A549 (cell line): ENCODE results near the gene DGKE.

ENCODE experiments used
- CBX2 ChIP-seq: fragments of 200-600 bp; sonication (generic); IDR thresholded peaks from 2 replicates; pipeline ENCODE4 v1.6.1; 2016; ENCODE audit warnings: low read depth, mild to moderate bottlenecking, borderline replicate concordance
- CTCF ChIP-seq: fragments of >200 bp; sonication (Bioruptor Twin); formaldehyde crosslinking; IDR thresholded peaks from 3 replicates; pipeline ENCODE4 v1.5.1; 2016
- EHF ChIP-seq: fragments of 250-450 bp; sonication (Bioruptor Pico); IDR thresholded peaks from 2 replicates; pipeline ENCODE4 v1.5.0; 2020; ENCODE audit warnings: mild to moderate bottlenecking
- EP300 ChIP-seq, 2 experiments: fragments of >200 bp; sonication (Bioruptor Twin); formaldehyde crosslinking; IDR thresholded peaks; 2 replicates in 1 of 2; 3 replicates in 1 of 2; pipeline ENCODE4 v1.6.1; 2016 to 2017
- HOXA7 ChIP-seq: fragments of 250-450 bp; sonication (Bioruptor Pico); IDR thresholded peaks from 2 replicates; pipeline ENCODE4 v1.5.0; 2020; ENCODE audit warnings: mild to moderate bottlenecking, moderate library complexity
- KDM1A ChIP-seq: fragments of 200-600 bp; sonication (generic); IDR thresholded peaks from 2 replicates; pipeline ENCODE4 v1.6.1; 2016; ENCODE audit warnings: low read depth, mild to moderate bottlenecking
- MAFK ChIP-seq: fragments of 450-650 bp; IDR thresholded peaks from 2 replicates; pipeline ENCODE4 v1.6.1; 2014; ENCODE audit not compliant: partially characterized antibody
- POLR2A ChIP-seq: IDR thresholded peaks from 2 replicates; pipeline ENCODE4 v1.6.1; 2012; ENCODE audit warnings: mild to moderate bottlenecking, low read length
- RAD21 ChIP-seq, 2 experiments: fragments of >200 bp in 1 of 2; sonication (Bioruptor Twin) in 1 of 2; formaldehyde crosslinking in 1 of 2; IDR thresholded peaks in 1 of 2; conservative IDR thresholded peaks in 1 of 2; 2 replicates in 1 of 2; 3 replicates in 1 of 2; pipeline ENCODE4 v1.6.1; 2012 to 2018; ENCODE audit warnings: inconsistent platforms in 1 of 2
- SREBF2 ChIP-seq: fragments of 450-650 bp; IDR thresholded peaks from 2 replicates; pipeline ENCODE4 v1.6.1; 2014; ENCODE audit warnings: mild to moderate bottlenecking, moderate library complexity
- TF ChIP-seq, protein P1 (sequence below): fragments of 150-350 bp; IDR thresholded peaks from 2 replicates; pipeline ENCODE4 v1.6.1; 2014; ENCODE audit warnings: low read depth, mild to moderate bottlenecking, low read length
- TF ChIP-seq, protein P2 (sequence below): IDR thresholded peaks from 2 replicates; pipeline ENCODE4 v1.6.1; 2012

DNA sequence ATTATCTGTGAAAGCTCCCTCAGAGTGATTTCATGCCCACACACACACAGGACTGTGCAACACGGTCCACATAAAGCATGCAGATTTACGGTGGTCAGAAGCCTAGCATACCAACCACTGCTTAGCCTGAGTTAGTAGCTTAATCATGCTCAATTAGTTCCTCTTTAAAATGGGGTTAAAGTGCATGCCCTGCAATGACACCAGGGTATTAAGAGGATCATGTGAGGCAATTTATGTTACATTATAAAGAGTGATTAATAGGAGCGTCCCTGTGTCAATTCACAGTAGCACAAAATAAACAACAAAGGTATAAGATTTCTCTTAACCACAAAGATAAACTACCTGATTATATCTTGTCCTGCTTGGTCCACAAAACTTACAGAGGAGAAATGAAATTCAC is 40.0 kb upstream of the DGKE start:
- TF ChIP-seq CTCF: no peak
- no peak for TF ChIP-seq POLR2A
- TF ChIP-seq SREBF2: no peak
- no peak for TF ChIP-seq HOXA7 (CRISPR knock-in tag)
- no peak for TF ChIP-seq CBX2
- TF ChIP-seq MAFK: no peak
- TF ChIP-seq EP300 (IDR thresholded peaks at IDR 0.05): no peak
- TF ChIP-seq RAD21 (conservative IDR thresholded peaks at IDR 0.05 in 1 of 2, IDR thresholded peaks at IDR 0.05 in 1 of 2): no peak
- TF ChIP-seq KDM1A: no peak
- TF ChIP-seq, protein P1, sequence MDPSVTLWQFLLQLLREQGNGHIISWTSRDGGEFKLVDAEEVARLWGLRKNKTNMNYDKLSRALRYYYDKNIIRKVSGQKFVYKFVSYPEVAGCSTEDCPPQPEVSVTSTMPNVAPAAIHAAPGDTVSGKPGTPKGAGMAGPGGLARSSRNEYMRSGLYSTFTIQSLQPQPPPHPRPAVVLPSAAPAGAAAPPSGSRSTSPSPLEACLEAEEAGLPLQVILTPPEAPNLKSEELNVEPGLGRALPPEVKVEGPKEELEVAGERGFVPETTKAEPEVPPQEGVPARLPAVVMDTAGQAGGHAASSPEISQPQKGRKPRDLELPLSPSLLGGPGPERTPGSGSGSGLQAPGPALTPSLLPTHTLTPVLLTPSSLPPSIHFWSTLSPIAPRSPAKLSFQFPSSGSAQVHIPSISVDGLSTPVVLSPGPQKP: no peak
- no peak for TF ChIP-seq EHF (CRISPR knock-in tag)
- TF ChIP-seq, protein P2, sequence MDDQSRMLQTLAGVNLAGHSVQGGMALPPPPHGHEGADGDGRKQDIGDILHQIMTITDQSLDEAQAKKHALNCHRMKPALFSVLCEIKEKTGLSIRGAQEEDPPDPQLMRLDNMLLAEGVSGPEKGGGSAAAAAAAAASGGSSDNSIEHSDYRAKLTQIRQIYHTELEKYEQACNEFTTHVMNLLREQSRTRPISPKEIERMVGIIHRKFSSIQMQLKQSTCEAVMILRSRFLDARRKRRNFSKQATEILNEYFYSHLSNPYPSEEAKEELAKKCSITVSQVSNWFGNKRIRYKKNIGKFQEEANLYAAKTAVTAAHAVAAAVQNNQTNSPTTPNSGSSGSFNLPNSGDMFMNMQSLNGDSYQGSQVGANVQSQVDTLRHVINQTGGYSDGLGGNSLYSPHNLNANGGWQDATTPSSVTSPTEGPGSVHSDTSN: no peak
